NCI-H1105 (cell line): Measurements from ENCODE around the gene SUV39H1.

Experiments
- DNase-seq: peaks from one replicate; lab custom pipeline; 2025; lab: John Stamatoyannopoulos, UW

SUV39H1 gene

DNA sequence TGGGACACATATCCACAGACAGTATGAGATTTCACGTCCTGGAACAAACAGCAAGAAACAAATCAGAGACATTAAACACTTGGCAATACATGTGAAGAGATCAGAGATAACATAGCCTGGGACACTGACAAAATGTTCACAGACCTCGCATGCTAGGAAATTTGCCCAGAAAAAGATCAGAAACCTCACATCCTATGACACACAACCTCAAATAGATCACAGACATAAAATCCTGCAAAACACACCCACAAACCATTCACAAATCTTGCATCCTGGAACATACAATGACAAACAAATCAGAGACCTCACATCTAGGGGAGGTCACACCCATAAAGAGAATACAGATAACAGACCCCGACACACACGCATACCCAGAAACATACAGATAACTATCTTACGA is 18.0 kb downstream of the SUV39H1 start:
- DNase-seq: no peak

DNA sequence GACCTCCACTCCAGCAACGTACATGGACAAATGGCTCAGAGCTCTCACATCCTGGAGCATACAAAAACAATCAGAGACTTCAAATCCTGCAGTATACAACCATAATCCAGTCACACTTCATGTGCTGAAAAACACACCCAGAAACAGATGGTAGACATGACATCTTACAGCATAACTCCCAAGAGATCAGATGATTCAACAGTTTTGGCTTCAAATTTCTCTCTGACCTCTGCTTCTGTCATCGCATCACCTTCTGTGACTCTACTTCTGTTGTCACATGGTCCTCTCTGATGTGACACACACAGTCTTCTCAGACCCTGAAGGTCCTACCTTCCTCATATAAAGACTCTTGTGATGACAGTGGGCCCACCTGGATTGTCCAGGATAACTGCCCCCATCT is 18.5 kb downstream of the SUV39H1 start:
- no peak for DNase-seq

DNA sequence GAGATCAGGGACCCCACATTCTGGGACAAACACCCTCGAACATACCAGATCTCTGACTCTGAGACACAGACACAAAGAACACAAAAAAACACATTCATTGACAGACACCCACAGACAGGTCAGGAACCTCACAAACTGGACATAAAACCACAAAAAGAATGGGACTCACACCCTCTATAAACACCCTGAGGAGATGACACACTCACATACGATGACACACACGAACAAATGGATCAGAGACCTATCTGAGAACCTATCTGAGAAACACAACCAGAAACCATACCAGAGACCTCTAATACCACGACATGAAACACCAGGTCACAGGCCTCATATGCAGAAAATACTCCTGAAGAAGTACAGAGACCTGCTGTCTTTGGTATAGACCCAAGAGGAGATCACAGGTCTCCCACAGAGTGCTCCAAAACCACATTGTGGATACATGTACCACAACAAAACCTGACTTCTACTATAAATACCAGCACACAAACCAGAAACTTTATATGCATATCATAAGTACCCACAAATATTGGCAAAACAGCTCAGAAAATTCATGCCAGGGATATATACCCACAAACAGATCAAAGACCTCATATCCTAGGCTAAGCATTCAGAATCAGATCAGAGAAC is 19.5 kb downstream of the SUV39H1 start:
- no peak for DNase-seq

DNA sequence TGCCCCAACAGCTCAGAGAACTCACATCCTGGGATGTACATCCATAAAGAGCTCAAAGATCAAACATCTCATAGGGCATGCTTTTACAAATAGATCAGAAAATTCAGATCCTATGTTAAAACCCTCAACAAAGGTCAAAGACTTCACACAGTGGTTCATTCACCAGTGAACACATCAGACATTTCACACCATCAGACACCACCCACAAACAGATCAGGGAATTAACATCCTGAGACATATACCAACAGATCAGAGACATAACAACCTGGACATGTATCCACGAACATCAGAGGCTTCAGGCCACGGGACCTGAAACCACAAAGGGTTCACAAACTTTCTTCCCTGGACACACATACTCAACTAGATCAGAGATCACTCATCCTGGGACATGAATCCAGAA is 23.4 kb downstream of the SUV39H1 start:
- DNase-seq: no peak

DNA sequence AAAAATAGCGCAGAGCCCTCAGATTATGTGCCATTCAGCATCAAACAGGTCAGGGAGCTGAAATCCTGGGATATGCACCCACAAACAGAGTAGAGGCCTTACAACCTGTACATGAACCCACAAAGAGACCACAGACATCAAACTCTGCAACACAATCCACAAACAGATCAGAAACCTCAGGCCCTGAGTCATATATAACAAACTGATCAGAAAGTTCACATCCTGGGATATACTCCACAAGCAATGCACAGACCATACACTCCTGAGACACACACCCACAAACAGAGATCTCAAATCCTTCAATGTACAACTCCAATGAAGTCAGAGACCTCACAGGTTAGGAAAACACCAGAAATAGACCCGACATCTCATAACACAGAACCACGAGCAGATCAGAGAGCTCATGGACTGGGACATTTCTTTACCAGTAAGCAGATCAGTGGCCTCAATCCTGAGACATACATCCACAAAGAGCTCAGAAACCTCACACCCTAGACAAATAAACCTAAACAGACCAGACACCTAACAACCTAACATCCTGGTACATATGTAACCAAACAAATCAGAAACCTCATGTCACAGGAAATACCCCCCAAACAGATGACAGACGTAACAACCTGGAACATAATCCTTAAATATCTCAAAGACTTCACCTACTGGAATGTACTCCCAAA is 24.2 kb downstream of the SUV39H1 start:
- no peak for DNase-seq

DNA sequence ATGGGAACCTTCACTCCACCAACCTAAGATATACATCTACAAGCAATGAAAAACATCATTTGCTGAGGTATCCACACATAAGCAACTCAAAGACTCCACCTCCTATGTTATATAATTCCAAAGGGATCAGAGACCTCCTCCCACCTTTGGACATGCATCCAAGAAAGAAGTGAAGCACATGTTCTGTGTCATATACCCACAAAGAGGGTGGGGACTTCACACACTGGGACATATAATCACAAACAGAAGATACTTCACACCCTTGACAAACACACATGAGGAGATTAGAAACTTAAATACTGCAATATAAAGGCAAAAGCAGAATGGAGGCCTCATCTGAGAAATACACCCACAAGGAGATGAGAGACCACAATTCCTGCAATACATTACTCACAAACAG is 25.4 kb downstream of the SUV39H1 start:
- no peak for DNase-seq

DNA sequence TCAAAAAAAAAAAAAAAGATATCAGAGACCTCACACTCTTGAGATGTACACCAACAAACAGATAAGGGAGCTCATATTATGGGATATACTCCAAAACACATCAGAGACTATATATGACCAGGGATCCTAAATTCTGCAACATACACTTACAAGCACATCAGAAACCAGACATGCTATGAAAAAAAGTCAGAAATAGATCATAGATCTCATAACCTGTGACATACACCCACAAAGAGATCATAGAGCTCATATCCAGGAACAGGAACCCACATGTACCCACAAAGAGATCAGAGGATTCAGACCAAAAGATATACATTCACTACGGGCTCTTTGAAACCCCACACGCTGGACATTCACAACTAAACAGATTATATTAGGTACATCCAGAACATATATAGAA is 30.1 kb downstream of the SUV39H1 start:
- no peak for DNase-seq

DNA sequence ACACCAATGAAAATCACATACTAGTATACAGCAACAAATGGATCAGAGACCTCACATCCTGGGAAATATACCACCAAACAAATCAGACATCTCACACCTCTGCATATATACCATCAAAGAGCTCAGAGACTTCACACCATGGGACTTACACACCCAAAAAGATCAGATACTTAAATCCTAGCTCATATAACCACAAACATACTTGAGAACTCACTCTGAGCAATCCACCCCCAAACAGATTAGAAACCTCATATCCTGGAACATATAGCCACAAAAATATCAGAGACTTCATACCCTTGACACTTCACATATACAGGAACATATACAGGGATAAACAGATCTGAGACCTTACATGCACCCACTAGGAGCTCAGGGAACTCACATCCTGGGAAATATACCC is 32.1 kb downstream of the SUV39H1 start:
- DNase-seq: no peak

DNA sequence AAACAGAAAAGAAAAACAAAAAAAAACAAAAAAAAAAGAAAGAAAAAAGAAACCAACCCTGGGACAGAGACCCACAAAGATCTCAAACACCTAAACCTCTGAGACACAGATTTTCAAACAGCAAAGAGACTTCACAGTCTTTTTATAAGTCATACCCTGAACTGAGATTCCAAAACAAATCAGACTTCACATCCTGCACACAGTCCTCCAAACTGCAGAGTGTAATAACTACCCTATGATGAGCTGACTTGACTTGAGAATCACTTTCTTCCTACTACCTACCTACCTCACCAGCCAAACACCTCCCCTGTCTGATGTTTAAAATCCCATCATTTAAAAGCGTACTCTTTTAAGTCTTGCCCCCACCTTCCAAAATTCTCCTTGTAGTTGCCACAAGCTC is 39.8 kb downstream of the SUV39H1 start:
- DNase-seq: no peak

DNA sequence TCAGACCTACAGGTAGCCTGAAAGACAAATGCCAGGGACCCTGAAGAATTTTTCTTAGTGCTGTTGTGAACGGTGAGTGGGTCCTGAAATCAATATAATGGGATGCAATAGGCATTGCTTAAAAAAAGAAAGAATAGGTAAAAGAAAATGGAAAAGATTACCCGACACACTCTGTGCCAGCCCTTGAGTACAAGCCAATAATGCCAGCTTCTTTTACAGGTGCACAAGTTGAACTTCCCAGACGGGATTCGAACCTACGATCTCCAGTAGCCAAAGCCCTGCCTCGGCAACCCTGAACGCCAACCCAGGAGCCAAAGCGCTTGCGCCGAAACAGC is 40.3 kb downstream of the SUV39H1 start:
- DNase-seq: no peak

DNA sequence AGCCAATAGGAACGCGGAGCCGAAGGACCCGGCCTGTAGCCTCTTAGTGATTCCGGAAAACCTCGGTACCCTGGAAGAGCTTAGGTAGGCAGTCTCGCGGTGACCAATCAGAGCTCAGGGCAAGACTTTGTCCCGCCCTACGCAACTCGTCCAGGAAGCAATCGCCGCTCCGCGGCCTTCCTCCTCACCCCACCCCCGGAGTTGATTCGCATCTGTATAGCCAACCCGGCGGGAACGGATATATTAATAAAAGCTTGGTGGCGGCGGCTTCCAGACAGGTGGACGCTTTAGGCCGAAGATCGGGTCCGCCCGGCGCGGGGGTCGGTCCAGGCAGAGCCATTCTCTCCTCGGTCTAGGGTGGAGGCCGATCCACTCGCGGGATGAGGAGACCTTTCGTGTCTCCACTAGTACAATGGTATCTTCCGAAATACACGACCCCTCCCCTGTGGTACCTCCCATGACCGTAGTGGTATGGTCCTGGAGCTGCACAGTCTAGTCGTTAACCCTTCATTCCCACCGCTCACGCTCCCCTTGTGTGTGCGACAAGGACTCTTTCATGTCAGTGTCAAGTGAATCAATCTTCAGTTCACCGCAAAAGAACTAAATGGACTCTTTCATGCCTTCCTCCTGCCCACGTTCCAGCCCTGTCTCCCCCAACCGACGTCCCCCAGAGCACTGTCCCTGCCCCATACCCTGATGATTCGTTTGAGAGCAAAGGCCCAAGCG is 40.8 kb downstream of the SUV39H1 start:
- peak; percentile 92 for DNase-seq

DNA sequence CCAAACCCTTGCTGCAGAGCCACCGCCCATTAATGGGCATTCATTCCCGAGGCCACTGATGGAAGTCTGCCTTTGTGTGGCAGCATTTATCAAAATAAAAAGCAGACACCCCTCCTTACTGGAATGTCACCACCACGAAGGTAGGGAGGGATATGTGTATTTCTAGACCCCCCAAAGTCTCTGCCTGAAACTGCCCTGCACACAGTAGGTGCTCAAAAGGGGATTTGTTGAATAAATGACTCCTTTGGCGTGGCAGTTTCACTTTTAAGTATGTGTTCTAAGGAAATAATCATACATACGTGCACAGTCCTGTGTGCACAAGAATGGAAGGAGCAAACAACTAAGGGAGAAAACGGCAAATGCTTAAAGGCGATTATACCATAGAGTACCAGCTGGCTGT is 41.4 kb downstream of the SUV39H1 start:
- DNase-seq: no peak

DNA sequence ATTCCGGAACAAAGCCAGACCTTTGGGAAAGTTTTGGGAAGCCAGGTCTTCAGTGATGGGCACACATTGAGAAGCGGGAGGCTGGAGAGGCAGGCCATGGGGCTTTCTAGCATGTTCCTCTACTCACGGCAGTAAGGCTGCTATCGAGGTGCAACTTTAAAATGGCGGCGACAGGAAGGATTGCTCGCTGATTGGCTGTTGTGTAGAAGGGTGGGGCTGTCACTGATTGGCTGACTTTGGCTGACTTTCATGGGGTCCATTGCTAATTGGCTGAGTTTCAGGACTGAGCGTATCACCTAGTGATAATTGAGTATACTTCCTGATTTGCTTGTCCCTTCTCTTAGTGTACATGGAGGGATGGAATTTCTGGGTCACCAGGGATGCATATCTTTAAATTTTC is 45.3 kb downstream of the SUV39H1 start:
- no peak for DNase-seq

DNA sequence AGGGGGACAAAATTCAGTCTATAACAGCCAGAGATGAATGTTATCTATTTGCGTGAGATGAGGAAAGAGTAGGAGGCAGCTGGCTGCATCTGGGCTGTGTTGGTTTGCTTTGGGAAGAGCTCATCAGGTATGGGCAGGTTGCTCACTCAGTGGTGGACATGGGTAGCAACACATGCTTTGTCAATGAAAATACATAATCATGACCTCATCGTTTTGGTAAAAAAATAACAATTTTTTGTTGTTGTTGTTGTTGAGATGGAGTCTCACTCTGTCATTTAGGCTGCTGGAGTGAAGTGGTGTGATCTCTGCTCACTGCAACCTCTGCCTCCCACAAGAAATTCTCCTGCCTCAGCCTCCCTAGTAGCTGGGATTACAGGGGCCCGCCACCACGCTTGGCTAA is 48.7 kb downstream of the SUV39H1 start:
- no peak for DNase-seq

DNA sequence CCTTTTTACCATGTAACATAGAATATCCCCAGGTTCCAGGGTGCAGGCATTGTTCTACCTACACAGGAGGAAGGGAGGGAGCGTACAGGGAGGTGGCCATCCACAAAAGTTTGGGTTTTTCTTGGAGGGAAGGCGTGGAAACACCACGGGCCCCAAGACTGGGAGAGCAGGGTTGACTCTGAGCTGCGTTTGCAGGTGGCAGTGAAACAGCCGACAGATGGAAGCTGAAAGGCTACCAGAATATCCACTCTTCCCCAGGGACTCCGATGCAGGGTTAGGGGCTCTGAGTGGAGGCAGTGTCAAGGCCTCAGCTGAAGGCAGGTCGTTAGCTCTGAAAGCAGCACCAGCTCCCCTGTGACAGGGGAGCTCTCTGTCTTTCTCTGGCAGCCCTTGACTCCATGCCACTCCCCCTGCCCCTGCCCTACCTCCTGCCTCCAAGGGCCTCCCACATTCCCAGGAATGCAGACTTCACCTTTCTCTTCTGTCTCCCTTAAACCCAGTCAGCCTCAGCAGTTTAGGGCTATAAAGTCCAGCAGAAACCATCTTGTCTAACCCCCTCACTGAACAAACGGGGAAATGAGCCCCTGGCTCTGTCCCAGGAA is 51.0 kb downstream of the SUV39H1 start:
- DNase-seq: no peak

DNA sequence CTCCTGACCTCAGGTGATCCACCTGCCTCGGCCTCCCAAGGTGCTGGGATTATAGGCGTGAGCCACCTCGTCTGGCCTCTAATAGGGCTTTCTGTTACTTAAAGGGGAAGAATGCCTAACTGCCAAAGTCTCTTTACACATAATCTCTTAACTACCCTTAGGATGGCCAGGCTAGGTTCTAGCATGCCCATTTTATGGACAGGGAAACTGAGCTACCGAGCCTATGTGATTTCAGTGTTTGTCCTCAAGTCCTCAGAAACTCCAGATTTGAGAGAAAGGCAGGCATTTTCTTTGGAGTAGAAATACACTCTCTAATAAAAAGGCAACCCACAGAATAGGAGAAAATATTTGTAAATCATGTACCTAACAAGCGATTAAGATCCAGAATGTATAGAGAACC is 52.6 kb downstream of the SUV39H1 start:
- no peak for DNase-seq

DNA sequence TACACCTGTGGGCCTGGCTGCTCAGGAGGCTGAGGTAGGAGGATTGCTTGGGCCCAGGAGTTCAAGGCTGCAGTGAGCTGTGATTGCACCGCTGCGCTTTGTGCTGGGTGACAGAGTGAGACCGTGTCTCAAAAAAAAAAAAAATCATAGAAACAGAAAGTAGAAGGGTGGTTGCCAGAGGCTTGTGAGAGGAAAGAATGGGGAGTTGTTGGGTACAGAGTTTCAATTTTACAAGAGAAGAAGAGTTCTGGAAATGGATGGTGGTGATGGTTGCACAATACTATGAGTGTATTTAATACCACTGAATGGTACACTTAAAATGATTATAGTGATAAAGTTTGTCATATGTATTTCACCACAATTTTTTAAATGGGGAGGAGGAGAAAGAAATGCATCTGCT is 54.8 kb downstream of the SUV39H1 start:
- no peak for DNase-seq

DNA sequence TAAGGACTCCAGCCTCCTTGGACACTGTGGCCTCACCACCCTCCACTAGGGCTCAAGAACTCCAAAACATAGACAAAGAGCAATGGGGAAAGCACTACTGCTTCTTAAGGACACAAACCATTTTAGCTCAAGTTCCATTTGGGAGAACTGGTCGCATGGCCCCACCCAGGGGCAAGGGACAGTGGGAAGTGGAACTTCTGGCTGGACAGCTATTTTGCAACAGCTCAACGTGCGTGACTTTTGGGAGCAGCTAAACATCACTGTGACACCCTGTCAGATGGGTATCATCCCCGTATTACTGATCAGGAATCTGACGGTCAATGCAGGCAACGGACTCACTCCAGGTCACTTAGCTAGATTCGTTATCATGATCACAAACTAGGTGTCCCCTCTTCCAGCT is 56.0 kb downstream of the SUV39H1 start:
- no peak for DNase-seq

DNA sequence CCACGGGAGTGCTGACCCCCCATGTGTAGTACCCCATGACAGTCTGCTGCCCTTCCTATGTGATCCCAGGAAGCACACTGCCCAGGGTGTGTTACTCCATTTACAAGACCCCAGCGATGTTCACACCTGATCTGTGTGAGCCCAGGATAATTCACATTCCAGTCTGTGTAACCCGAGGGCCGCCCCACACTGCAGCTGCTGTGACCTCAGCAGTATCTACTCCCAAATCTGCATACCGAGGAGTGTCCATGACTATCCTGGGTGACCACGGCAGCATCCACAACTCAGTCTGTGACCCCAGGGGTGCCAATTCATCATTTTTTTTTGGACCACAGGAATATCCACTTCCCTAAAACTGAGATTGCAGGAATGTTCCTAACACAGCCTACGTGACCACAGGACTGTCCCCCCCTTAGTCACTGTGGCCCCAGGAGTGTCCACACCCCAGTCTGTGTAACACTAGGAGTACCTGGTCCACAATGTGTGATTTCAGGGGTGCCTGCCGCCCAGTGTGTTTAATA is 57.2 kb downstream of the SUV39H1 start:
- DNase-seq: no peak

DNA sequence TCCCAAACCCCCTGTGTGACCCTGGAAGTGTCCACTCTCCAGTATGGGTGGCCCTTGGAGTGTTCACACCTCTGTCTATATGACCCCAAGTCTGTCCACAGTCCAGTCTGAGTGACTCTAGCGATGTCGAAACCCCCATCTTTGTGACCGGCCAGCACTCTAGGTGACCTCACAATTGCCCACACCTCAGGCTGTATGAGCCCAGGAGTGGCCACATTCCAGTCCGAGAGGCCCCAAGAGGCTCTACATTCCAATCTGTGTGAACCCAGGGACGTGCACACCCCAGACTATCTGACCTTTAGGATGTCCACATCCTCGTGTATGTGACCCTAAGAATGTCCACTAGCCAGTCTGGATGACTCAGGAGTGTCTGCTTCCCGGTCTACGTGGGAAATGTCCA is 57.7 kb downstream of the SUV39H1 start:
- no peak for DNase-seq
